SK-N-MC (cell line): ENCODE data around the gene M6PR.

Experiments used
- EZH2 ChIP-seq: fragments of 200-600 bp; sonication (generic); IDR thresholded peaks from one replicate; pipeline ENCODE4 v1.6.1; 2017; ENCODE audit warnings: antibody characterized with exemption
- FOXP2 ChIP-seq: optimal IDR thresholded peaks from 2 replicates; pipeline ENCODE3; 2011; ENCODE audit warnings: mild to moderate bottlenecking, moderate library complexity; ENCODE audit not compliant: insufficient read depth; ENCODE audit errors: extremely low read length, control extremely low read depth
- POLR2AphosphoS5 ChIP-seq: IDR thresholded peaks from 2 replicates; pipeline ENCODE4 v1.6.1; 2012; ENCODE audit warnings: mild to moderate bottlenecking, low read depth, low read length, borderline replicate concordance

- no peak for TF ChIP-seq POLR2AphosphoS5
- TF ChIP-seq EZH2, result no peak
- TF ChIP-seq FOXP2, result no peak
Observed at GRCh38 chr12:8907513-8907912, 41.9 kb downstream of the M6PR start.
